Midbrain (tissue), 1 donor: ENCODE measurements around the gene ZNF586.
A peak's percentile ranks its signal among the peaks of the same experiment; 100 is the strongest.
"Not testable (repeated sequence)": the region's sequence is repeated elsewhere in the genome, so short reads cannot be mapped to it uniquely, and the experiment has no call there.

Experiments used
- DNase-seq: peaks from one replicate; lab custom pipeline; 2025; lab: John Stamatoyannopoulos, UW

Gene ZNF586

DNA sequence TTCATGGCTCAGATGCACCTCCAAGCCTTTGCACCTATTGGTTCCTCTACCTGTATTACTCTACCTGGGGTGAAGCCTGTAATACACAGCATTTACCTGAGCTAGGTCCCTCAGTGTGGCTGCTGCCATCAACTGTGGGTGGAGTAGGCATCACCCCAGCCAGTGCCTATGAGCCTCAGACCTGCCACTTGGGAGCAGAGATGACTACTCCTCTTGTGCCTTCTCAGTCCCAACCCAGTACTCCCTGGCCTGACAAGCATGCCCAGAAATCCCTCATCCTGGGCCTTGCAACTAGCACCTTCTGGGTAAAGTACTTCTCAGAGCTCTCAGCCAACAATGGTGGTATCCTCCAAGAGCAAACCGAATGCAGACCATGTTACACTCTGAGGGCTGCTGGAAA, 27.1 kb downstream of the ZNF586 start:
- not testable (repeated sequence) for DNase-seq

DNA sequence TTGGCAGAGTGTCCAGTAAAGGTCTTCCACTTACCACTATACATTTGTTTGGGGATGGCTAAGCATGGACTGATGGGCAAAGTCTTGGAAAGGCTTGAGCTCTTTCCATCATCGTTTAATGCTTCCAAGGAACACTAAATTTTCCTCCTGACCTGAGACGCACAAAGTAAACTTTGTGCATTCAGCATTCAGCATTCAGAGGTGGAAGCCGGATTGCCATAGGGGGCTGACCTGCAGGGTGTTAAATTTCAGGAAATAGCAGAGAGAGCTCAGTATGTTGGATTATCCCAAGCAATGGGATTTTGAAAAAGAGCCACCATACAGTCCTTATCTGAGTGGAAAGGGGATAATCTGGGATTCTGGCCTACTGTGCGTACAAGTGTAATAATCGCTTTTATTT, 31.2 kb downstream of the ZNF586 start:
- DNase-seq: no peak

DNA sequence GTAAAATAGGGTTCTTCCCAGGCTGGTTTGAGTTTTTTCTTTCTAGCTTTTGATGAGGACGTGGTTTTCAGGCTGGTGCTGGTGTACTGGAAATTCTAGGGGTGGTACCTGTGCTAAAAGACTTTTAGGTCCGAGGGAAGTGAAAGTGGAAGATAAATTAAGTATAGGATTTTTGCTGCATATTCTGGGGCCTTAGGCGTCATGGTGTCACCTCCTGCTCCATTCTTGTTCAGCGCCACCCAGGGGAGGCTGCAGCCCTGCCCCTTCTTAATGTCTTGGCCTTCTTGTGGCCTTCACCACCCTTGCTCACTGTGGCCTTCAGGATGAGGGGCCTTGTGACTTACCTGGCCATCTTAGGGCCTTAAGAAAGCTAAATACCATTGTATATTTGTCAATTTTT, 32.8 kb downstream of the ZNF586 start:
- DNase-seq: no peak

DNA sequence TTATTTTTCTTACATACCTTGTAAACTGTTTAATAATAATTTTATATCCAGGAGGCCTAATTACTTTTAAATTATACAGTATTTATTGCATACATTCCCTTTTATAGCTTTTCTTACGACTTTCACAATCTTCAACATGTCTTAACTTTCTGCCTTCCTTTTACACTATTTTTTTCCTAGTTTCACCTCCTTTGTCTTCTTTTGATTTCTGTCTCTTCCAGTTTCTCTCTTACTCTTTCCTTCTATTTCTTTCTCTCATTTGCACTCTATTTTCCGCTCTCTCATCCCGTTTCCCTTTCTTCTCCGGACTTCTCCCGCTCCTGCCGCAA, 33.8 kb downstream of the ZNF586 start:
- no peak for DNase-seq

DNA sequence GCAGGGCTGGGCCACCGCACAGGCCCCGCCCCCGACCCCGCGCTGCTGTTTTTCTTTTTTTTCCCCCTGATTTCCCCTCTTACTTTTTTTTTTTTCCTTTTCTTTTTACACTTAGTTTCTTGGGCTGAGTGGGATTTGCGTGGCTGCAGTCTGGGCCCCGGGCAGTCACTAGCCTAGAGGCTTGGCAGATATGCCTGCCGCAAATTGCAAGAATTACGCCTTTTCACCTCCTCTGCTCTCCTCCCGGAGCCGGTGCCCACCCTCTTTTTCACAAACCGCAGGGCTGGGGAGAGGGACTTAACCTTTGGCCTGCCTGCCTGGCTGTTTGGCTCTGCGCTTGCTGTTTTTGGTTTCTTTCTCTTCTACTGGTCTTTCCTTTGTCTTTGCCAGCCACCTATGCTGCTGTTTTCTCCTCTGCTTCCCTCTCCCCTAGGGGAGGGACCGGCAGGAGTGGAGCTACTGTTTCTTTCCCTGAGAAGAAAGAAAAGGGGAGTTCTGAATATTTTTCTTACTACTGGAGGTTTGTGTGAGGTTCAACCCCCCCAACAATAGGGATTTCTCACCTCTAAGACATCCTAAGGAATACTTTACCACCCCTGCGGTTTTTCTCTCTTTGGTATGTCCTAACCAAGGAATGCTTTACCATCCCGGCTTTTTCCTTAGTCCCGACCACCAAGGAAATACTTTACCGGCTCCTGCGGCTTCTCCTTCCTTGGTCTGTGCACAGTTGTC, 34.3 kb downstream of the ZNF586 start:
- DNase-seq: no peak

DNA sequence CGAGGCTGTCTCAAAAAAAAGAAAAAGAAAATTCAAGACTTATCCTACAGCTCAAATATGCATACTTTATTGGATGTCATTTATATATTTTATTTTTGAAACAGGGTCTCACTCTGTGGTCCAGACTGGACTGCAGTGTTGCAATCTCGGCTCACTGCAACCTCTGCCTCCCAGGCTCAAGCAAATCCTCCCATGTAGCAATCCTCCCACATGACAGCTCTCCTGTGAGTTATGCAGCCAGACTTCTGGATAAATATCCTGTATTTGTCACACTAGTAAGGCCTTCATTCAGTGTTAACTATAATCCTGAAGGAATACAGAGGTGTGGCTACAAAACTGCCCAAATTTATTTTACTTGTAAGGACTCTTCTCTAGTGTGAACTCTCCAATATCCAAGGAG, 38.1 kb downstream of the ZNF586 start:
- DNase-seq: no peak

DNA sequence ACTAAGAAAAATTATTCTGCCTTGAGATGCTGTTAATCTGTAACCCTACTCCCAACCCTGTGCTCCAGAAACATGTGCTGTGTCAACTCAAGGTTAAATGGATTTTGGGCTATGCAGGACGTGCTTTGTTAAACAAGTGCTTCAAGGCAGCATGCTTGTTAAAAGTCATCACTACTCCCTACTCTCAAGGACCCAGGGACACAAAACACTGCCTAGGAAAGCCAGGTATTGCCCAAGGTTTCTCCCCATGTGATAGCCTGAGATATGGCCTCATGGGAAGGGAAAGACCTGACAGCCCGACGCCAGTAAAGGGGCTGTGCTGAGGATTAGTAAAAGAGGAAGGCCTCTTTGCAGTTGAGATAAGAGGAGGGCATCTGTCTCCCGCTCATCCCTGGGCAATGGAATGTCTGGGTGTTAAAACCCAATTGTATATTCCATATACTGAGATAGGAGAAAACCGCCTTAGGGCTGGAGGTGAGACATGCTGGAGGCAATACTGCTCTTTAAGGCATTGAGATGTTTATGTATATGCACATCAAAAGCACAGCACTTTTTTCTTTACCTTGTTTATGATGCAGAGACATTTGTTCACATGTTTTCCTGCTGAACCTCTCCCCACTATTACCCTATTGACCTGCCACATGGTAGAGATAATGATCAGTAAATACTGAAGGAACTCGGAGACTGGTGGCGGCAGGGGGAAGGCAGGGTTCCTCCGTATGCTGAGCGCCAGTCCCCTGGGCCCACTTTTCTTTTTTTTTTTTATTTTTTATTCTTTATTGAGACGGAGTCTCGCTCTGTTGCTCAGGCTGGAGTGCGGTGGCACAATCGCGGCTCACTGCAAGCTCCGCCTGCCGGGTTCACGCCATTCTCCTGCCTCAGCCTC, 41.2 kb downstream of the ZNF586 start:
- DNase-seq: not testable (repeated sequence)

DNA sequence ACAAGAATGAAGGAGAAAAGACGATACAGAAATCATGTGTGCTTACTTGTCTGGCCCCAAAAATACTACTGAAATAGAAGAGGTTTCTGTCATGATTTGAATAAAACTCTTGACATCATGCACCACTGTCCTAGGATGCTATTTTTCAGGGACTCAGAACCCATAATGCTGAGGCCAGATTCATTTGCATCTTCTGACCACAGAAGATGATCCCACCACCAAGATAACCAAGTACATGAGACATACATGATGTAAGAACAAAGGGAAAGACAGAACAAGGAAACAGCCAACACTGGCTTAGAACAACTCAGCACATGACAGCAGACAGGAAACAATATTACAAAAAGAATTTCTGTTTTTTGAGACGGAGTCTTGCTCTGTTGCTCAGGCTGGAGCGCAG, 42.8 kb downstream of the ZNF586 start:
- no peak for DNase-seq

DNA sequence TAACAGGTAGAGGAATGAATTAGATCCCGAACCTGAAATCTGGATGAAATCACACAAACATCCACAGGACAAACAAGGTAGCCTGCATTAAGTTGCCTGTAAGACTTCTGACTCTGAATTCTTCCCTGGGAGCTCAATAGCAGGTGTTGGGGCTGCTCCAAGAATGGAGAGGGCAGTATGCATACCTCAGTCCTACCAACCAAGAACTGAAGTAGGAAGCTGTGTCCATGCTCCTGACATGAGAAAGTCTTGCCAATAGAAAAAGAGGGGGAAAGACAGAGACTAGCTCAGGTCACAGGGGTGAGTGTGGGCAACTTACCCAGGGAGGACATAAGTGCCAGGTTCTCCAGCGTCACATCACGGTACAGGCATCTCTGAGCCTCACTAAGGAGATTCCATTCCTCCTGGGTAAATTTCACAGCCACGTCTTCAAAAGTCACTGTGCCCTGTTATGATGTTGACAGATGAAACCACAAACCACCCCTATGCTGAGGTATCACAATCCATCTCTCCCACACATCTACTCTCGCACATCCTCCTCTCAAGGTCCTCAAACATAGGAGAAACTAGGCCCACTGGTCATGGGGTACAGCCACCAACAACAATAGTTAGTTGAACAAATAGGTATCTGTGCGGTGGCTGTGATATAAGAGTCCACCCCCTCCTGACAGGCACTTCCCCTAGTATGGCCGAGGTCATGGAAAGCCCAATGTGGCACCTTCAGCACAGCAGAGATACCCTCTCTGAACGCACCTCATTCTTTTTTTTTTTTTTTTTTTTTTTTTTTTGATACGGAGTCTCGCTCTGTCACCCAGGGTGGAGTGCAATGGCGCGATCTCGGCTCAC, 43.7 kb downstream of the ZNF586 start:
- not testable (repeated sequence) for DNase-seq

DNA sequence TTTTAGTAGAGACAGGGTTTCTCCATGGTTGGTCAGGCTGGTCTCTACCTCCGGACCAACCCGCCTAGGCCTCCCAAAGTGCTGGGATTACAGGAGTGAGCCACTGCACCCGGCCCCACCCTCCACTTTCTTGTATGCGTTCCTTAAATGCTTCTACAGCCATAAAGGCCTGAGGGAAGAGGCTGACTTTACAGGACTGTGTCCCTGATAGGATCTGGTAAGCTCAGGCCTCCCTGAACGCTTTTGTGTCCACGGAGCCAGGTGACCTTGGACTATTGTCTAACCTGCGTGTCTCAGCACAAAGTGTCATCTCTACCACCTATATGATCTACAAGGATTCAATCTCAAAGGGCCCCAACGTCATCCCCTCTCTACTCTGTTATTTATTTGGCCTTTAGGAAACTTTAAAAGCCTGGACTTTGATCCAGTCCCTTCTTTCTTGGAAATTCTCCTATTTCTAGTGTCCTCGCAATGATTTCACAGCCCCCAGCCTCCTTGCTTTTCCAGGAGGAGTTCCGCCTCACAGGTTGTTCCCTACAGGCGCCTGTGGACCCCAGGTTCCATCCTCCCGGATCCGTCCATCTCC, 44.5 kb downstream of the ZNF586 start:
- DNase-seq: no peak

DNA sequence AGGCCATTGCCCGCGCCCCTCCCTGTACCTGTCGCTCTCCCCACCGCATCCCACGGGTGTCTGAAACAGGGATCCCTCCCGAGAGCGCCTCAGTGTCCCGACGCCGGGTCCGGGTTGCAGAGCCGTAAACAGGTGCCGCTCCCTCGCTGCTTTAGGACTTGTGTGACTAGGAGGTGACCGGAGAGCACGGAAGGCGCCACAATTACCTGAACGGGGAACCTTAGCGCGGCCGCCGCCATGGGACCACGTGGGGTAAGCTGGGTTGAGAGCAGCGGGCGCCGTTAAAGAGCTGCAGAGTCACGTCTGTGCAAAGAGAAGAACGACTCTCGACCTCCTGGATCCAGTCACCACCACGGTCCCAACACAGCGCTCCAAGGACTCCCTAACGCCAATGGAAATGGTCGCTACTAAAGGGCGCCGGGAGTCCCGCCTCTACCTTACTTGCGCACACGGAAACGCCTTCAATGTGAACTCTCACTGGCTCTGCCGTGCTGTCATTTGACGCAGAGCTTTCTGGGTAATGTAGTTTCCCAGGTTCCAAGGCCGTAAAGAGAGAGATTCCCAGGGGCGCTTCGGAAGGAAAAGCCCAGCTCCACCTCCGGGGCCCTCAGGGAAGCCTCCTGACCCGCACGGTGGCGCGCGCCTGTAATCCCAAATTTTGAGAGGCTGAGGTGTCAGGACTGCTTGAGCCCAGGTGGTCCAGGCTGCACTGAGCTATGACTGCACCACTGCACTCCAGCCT, 45.2 kb downstream of the ZNF586 start, which contains the start of gene ZNF552:
ZNF552 (minus strand) TSS at position 409 of the 742 bp plus-strand sequence; CDS start at position 239, 170 bp downstream.
- DNase-seq: peak; percentile 94

DNA sequence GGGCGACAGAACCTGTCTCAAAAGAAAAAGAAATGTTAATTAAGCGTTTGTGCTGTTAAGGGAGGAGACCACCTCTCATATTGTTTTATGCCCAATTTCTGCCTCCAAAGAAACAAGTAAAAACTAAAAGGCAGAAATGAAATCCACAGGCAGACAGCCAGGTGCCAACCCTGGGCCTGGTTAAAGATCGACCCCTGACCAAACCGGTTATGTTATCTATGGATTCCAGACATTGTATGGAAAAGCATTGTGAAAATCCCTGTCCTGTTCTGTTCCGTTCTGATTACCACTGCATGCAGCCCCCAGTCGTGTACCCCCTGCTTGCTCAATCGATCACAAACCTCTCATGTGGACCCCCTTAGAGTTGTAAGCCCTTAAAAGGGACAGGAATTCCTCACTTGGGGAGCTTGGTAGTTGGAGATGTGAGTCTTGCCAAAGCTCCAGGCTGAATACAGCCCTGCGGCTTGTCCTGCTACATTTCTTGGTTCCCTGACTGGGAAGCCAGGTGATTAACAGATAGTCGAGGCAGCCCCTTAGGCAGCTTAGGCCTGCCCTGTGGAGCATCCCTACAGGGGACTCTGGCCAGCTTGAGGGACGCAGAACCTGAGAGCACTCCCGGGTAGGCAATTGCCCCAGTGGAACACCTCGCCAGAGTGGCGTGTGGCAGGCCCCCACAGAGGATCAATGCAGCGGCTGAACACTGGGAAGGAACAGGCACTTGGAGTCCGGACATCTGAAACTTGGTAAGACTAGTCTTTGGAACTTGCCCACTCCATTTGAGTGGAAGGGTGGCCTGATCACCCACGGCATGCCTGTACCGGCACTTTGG, 46.0 kb downstream of the ZNF586 start:
- DNase-seq: no peak

DNA sequence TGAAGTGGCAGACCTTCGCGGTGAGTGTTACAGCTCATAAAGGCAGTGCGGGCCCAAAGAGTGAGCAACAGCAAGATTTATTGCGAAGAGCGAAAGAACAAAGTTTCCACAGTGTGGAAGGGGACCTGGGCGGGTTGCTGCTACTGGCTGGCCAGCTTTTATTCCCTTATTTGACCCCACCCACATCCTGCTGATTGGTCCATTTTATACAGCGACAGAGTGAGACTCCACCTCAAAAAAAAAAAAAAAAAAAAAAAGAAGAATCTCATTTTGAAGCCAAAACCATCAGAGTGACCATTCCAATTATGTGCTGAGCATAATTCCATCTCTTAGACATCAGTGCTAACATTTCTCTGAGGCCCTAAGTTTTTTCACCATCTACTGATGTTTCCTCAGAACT, 47.2 kb downstream of the ZNF586 start:
- no peak for DNase-seq

DNA sequence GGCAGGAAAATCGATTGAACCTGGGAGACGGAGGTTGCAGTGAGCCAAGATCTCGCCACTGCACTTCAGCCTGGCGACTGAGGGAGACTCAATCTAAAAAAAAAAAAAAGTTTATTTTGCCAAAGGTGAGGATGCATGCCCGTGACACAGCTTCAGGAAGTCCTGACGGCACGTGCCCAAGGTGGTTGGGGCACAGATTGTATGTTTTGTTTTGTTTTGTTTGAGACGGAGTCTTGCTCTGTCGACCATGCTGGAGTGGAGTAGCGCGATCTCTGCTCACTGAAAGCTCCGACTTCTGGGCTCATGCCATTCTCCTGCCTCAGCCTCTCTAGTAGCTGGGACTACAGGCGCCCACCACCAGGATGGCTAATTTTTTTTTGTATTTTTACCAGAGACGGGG, 48.5 kb downstream of the ZNF586 start:
- DNase-seq: no peak

DNA sequence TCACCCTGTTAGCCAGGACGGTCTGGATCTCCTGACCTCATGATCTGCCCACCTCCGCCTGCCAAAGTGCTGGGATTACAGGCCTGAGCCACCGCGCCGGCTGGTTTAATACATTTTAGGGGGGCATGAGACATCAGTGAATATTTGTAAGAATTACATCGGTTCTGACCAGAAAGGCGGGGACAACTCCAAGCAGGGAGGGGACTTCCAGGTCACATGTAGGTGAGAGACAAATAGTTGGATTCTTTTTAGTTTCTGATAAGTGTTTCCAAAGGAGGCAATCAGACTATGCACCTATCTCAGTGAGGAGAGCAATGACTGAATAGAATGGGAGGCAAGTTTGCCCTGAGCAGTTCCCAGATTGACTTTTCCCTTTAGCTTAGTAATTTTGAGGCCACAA, 48.9 kb downstream of the ZNF586 start:
- DNase-seq: no peak

DNA sequence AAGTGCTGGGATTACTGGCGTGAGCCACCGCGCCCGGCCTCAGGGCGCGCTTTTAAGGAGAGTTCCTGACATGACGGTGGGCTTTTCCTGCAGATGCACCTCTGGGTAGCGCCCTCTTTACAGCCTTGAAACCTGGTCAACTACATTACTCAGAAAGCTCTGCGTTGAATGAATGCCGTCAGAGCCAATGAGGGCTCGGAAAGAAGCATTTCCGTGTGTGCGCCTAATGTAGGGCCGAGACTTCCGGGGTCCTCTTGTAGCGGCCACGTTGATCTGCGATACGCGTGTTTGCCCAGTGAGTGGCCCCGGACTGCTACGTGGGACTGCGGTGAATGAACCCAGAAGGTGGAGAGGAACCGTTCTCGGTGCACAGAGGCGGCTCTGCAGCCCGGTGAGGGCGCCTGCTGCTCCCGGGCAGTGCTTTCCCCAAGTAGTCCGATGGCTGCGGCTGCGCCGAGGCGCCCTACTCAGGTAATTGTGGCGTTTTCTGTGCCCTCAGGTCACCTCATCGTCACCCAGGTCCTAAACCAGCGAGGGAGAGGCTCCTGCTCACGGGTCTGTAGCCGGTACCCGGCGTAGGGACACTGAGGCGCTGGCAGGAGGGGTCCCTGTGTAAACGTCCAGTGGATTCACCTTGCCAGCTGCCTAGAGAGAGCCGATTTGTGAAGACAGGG, 50.1 kb downstream of the ZNF586 start:
- DNase-seq: peak; percentile 93

DNA sequence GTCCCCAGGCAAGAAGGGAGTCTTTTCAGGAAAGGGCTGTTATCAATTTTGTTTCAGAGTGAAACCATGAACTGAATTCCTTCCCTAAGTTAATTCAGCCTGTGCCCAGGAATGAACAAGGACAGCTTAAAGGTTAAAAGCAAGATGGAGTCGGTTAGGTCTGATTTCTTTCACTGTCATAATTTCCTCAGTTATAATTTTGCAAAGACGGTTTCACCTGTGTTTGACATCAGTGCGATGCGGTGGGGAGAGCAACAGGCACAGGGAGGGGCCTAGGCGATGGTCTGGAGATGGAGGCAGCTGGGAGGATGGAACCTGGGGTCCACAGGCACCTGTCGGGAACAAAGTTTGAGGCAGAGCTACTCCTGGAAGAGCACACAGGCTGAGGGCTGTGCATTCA, 51.1 kb downstream of the ZNF586 start:
- no peak for DNase-seq

DNA sequence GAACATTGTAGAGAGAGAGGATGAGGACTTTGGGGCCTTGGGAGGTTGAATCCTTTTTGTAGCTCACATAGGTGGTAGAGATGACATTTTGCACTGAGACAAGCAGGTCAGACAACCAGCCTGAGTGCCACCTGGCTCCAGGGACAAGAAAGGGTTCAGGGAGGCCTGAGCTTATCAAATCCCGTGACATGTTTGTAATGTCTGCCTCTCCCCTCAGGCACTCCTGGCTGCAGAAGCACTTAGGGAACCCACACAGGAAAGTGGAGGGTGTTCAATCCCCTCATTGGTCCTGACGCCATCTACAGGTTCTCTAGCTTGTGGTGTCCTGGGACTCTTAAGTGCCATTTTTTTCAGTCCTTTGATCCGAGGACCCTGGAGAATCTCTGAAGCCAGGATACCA, 51.6 kb downstream of the ZNF586 start:
- DNase-seq: not testable (repeated sequence)

DNA sequence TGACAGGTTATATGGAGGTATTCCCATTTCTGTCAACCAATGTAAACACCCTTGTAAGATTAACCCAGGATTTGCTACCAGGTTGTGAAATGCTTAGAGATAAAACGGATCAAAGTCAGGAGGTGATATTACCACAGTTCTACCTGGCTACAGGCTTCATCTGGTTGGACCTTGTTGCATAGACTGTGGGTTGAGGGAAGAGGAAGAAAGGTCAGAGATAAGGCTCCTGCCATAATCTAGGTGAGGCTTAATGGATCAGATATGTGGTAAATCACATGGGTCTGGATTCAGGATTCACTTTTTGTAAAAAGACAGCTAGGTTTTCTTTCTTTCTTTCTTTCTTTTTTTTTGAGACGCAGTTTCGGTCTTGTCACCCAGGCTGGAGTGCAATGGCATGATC, 52.0 kb downstream of the ZNF586 start:
- not testable (repeated sequence) for DNase-seq

DNA sequence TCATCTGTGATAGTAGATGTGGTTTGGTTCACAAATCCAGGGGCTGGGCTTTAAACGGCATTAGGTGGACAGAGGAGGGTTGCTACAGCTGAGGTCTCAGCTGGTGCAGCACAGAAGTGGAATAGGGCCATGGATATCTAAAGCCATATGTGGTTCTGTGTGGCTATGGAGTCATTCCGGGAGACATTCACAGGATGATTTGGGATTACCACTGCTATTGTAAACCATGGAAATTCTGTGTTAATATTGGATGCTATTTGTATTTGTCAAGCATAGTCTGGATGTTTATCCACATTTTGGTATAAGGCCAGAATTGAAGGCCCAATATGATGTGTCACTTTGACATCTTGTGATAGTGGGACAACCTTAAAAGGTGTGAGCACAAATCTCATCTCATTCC, 53.7 kb downstream of the ZNF586 start:
- not testable (repeated sequence) for DNase-seq
